HEK293 (cell line): Measurements from ENCODE around the gene RPS15A.

Experiments
- CTCF ChIA-PET: fragments of 350-600 bp; formaldehyde crosslinking; extraction: SDS; loops from one replicate; lab custom pipeline; 2021; ENCODE audit warnings: antibody characterized with exemption; lab: Yijun Ruan, JAX
- POLR2A ChIA-PET: fragments of 300-600 bp; formaldehyde crosslinking; extraction: SDS; loops from one replicate; lab custom pipeline; 2020; ENCODE audit warnings: antibody characterized with exemption, inconsistent platforms; lab: Yijun Ruan, JAX
- H3K27ac ChIP-seq: fragments of 200-500 bp; sonication (Bioruptor generic); 2 replicates; pipeline ENCODE4 v1.5.1; 2014; ENCODE audit warnings: low read depth, low read length, control low read depth, inconsistent platforms; ENCODE audit errors: extremely low read depth
- H3K36me3 ChIP-seq, 2 experiments: fragments of 200-500 bp in 1 of 2; sonication (Bioruptor generic) in 1 of 2; 1 replicate in 1 of 2; 2 replicates in 1 of 2; pipeline ENCODE4 v1.5.1; 2014 to 2017; ENCODE audit warnings: inconsistent platforms in 2 of 2, low read length in 2 of 2; ENCODE audit not compliant: control insufficient read depth in 2 of 2, insufficient read depth in 1 of 2
- H3K4me1 ChIP-seq: fragments of 200-500 bp; sonication (Bioruptor generic); 2 replicates; pipeline ENCODE4 v1.5.1; 2014; ENCODE audit warnings: mild to moderate bottlenecking, low read length, inconsistent platforms; ENCODE audit not compliant: control insufficient read depth, insufficient read depth
- H3K4me3 ChIP-seq: 2 replicates; pipeline ENCODE4 v1.5.1; 2011; ENCODE audit warnings: low read depth, mild to moderate bottlenecking, control low read depth, low read length, moderate library complexity
- H3K9me3 ChIP-seq: fragments of 200-500 bp; sonication (Bioruptor generic); 2 replicates; pipeline ENCODE4 v1.5.1; 2014; ENCODE audit warnings: low read depth, low read length, inconsistent platforms; ENCODE audit not compliant: control insufficient read depth, insufficient read depth
- GLI2 ChIP-seq: fragments of 450-650 bp; formaldehyde crosslinking; IDR thresholded peaks from 2 replicates; pipeline ENCODE4; 2017; ENCODE audit warnings: missing biosample characterization, missing genetic modification characterization, low read depth, borderline replicate concordance
- KLF16 ChIP-seq: fragments of 450-650 bp; formaldehyde crosslinking; IDR thresholded peaks from 2 replicates; pipeline ENCODE4 v1.5.1; 2017; ENCODE audit warnings: missing biosample characterization, missing genetic modification characterization
- OSR2 ChIP-seq: fragments of 450-650 bp; formaldehyde crosslinking; IDR thresholded peaks from 2 replicates; pipeline ENCODE4 v1.5.1; 2016; ENCODE audit warnings: missing biosample characterization, missing genetic modification characterization
- PRDM1 ChIP-seq: fragments of 450-650 bp; formaldehyde crosslinking; IDR thresholded peaks from 2 replicates; pipeline ENCODE4; 2016; ENCODE audit warnings: missing biosample characterization, missing genetic modification characterization
- WT1 ChIP-seq: fragments of 450-650 bp; formaldehyde crosslinking; IDR thresholded peaks from 2 replicates; pipeline ENCODE4 v1.5.1; 2016; ENCODE audit warnings: missing biosample characterization, missing genetic modification characterization
- ZBTB8A ChIP-seq: fragments of 450-650 bp; formaldehyde crosslinking; IDR thresholded peaks from 2 replicates; pipeline ENCODE4 v1.5.1; 2016; ENCODE audit warnings: missing biosample characterization, missing genetic modification characterization
- ZFHX2 ChIP-seq: fragments of 450-650 bp; formaldehyde crosslinking; conservative IDR thresholded peaks from 2 replicates; pipeline ENCODE4 v1.5.1; 2016; ENCODE audit warnings: missing biosample characterization, missing genetic modification characterization
- ZNF221 ChIP-seq: fragments of 450-650 bp; formaldehyde crosslinking; IDR thresholded peaks from 2 replicates; pipeline ENCODE4 v1.5.1; 2017; ENCODE audit warnings: missing biosample characterization, missing genetic modification characterization, borderline replicate concordance
- ZNF37A ChIP-seq: fragments of 450-650 bp; IDR thresholded peaks from 2 replicates; pipeline ENCODE4 v1.5.1; 2018; ENCODE audit warnings: missing biosample characterization, missing genetic modification characterization
- ZNF521 ChIP-seq: fragments of 450-650 bp; formaldehyde crosslinking; IDR thresholded peaks from 2 replicates; pipeline ENCODE4 v1.5.1; 2017; ENCODE audit warnings: missing biosample characterization, mild to moderate bottlenecking, missing genetic modification characterization
- ZNF549 ChIP-seq: fragments of 450-650 bp; IDR thresholded peaks from 2 replicates; pipeline ENCODE4 v1.5.1; 2018; ENCODE audit warnings: missing biosample characterization, missing genetic modification characterization, mild to moderate bottlenecking, inconsistent platforms, moderate library complexity
- ZNF561 ChIP-seq: fragments of 450-650 bp; IDR thresholded peaks from 2 replicates; pipeline ENCODE4 v1.5.1; 2018; ENCODE audit warnings: missing biosample characterization, missing genetic modification characterization, borderline replicate concordance
- ZNF654 ChIP-seq: fragments of 450-650 bp; formaldehyde crosslinking; IDR thresholded peaks from 2 replicates; pipeline ENCODE4 v1.5.1; 2016; ENCODE audit warnings: low read depth, missing biosample characterization, missing genetic modification characterization
- ZNF843 ChIP-seq: fragments of 450-650 bp; formaldehyde crosslinking; IDR thresholded peaks from 2 replicates; pipeline ENCODE4 v1.5.1; 2016; ENCODE audit warnings: missing biosample characterization, missing genetic modification characterization
- TF ChIP-seq, protein P1 (sequence below): fragments of 450-650 bp; formaldehyde crosslinking; IDR thresholded peaks from 2 replicates; pipeline ENCODE4 v1.5.1; 2016; ENCODE audit warnings: missing biosample characterization, missing genetic modification characterization
- TF ChIP-seq, protein P2 (sequence below): fragments of 450-650 bp; formaldehyde crosslinking; IDR thresholded peaks from 2 replicates; pipeline ENCODE4 v1.5.1; 2017; ENCODE audit warnings: missing biosample characterization, missing genetic modification characterization
- TF ChIP-seq, protein P3 (sequence below): fragments of 450-650 bp; formaldehyde crosslinking; IDR thresholded peaks from 2 replicates; pipeline ENCODE4 v1.5.1; 2016; ENCODE audit warnings: missing biosample characterization, missing genetic modification characterization
- TF ChIP-seq, protein P4 (sequence below): fragments of 450-650 bp; formaldehyde crosslinking; conservative IDR thresholded peaks from 2 replicates; pipeline ENCODE4 v1.5.1; 2016; ENCODE audit warnings: low read depth, missing biosample characterization, missing genetic modification characterization

RPS15A gene

DNA sequence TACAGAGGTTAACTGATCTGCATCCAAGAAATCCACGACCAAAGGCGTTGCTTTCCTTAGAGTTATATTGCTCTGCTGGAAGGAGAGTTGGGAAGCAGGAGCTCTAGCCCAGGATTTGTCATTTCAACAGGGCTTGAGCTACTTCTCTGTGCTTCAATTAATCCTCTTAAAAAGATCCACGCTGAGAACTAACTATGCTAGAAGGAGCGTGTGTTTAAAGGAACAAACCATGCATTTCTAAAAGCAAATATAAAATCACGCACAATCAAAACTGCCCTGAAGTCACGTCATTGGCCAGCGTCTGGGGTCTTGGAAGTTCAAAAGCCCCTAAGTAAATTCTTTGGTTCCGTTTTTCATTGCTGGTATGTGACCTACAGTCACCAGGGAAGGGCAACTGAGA lies 10.2 kb upstream of the RPS15A start (continued):
- TF ChIP-seq ZNF521 = no peak
- TF ChIP-seq ZNF561 (tag by site-specific recombination) = no peak

DNA sequence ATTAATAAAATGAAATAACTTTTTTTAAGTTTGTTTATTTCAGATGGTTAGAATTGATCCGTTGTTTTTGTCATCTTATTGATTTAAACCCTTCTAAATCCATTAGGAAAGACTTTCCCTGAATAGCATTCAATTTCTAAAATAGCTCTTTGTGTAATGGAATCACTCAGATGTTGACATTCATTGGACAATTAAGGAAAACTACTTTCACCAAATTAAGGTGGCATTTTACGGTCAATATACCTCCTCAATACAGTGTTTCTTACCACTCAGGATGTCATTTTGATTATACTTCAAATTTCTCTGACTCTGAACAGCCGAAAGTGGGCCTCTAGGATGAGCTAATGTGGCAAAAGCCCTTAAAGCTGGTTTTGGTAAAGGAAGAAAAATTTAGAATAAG lies 9.4 kb upstream of the RPS15A start:
- Histone ChIP-seq H3K27ac (no peak overlapping the region), H3K36me3 (peaks cover 33 to 46% of the 10 kb centered on the region in 2 experiments), H3K4me1 (peaks cover 7% of the 10 kb centered on the region; the same call in 1 of the 2 replicates), H3K4me3 (peak overlapping the region; percentile 98), H3K9me3 (no peaks in the 10 kb centered on the region)
- TF ChIP-seq, protein P1, sequence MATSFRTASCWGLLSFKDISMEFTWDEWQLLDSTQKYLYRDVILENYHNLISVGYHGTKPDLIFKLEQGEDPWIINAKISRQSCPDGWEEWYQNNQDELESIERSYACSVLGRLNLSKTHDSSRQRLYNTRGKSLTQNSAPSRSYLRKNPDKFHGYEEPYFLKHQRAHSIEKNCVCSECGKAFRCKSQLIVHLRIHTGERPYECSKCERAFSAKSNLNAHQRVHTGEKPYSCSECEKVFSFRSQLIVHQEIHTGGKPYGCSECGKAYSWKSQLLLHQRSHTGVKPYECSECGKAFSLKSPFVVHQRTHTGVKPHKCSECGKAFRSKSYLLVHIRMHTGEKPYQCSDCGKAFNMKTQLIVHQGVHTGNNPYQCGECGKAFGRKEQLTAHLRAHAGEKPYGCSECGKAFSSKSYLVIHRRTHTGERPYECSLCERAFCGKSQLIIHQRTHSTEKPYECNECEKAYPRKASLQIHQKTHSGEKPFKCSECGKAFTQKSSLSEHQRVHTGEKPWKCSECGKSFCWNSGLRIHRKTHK = no peak
- TF ChIP-seq, protein P2, sequence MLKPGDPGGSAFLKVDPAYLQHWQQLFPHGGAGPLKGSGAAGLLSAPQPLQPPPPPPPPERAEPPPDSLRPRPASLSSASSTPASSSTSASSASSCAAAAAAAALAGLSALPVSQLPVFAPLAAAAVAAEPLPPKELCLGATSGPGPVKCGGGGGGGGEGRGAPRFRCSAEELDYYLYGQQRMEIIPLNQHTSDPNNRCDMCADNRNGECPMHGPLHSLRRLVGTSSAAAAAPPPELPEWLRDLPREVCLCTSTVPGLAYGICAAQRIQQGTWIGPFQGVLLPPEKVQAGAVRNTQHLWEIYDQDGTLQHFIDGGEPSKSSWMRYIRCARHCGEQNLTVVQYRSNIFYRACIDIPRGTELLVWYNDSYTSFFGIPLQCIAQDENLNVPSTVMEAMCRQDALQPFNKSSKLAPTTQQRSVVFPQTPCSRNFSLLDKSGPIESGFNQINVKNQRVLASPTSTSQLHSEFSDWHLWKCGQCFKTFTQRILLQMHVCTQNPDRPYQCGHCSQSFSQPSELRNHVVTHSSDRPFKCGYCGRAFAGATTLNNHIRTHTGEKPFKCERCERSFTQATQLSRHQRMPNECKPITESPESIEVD = peak; percentile 95
- TF ChIP-seq ZNF654 (no peak), OSR2 (peak; percentile 72; the same call in 1 of the 2 replicates), WT1 (tag by site-specific recombination) (no peak), ZNF549 (tag by site-specific recombination) (no peak), ZFHX2 (tag by site-specific recombination) (no peak), PRDM1 (tag by site-specific recombination) (peak; percentile 90), ZBTB8A (tag by site-specific recombination) (no peak), ZNF843 (no peak), ZNF221 (tag by site-specific recombination) (no peak), KLF16 (no peak), ZNF37A (tag by site-specific recombination) (no peak)
- TF ChIP-seq, protein P3, sequence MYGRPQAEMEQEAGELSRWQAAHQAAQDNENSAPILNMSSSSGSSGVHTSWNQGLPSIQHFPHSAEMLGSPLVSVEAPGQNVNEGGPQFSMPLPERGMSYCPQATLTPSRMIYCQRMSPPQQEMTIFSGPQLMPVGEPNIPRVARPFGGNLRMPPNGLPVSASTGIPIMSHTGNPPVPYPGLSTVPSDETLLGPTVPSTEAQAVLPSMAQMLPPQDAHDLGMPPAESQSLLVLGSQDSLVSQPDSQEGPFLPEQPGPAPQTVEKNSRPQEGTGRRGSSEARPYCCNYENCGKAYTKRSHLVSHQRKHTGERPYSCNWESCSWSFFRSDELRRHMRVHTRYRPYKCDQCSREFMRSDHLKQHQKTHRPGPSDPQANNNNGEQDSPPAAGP (tag by site-specific recombination) = no peak
- TF ChIP-seq, protein P4, sequence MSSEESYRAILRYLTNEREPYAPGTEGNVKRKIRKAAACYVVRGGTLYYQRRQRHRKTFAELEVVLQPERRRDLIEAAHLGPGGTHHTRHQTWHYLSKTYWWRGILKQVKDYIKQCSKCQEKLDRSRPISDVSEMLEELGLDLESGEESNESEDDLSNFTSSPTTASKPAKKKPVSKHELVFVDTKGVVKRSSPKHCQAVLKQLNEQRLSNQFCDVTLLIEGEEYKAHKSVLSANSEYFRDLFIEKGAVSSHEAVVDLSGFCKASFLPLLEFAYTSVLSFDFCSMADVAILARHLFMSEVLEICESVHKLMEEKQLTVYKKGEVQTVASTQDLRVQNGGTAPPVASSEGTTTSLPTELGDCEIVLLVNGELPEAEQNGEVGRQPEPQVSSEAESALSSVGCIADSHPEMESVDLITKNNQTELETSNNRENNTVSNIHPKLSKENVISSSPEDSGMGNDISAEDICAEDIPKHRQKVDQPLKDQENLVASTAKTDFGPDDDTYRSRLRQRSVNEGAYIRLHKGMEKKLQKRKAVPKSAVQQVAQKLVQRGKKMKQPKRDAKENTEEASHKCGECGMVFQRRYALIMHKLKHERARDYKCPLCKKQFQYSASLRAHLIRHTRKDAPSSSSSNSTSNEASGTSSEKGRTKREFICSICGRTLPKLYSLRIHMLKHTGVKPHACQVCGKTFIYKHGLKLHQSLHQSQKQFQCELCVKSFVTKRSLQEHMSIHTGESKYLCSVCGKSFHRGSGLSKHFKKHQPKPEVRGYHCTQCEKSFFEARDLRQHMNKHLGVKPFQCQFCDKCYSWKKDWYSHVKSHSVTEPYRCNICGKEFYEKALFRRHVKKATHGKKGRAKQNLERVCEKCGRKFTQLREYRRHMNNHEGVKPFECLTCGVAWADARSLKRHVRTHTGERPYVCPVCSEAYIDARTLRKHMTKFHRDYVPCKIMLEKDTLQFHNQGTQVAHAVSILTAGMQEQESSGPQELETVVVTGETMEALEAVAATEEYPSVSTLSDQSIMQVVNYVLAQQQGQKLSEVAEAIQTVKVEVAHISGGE = no peak
- POLR2A ChIA-PET = interaction anchor here (8.2 kb wide), 1 partner anchor 11 kb away, joined by 329 read pairs; the partner anchor contains the start of gene RPS15A
- CTCF ChIA-PET = interaction anchor here (0.9 to 1.4 kb wide), 2 partner anchors 15 to 170 kb away, joined by 3 read pairs; no protein-coding TSS in a partner anchor

DNA sequence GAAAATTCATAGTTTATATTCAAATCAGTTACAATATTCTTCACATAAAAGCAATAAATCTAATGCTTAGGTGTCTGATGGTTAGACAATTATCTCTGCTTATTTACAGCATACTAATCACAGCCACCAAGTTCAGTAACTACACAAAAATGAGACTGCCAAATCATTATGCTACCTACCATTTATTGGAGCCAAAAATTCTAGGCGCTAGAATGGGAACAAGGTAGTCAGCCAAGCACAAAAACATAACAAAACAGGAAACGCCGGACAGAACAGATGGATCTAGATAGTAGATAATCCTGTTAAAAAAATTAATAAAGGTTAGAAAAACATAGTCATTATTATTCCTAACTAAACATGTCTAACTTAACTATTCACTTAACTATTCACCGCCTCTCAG lies 7.6 kb upstream of the RPS15A start:
- TF ChIP-seq GLI2 = no peak
- peaks cover 7% of the 10 kb centered on the region; the same call in 1 of the 2 replicates for H3K4me1 ChIP-seq
- H3K27ac ChIP-seq = no peak overlapping the region
- ChIA-PET CTCF (no interaction called here), POLR2A (interaction anchor here (8.2 kb wide), 1 partner anchor 10 kb away, joined by 329 read pairs; the partner anchor contains the start of gene RPS15A)
- no peaks in the 10 kb centered on the region for H3K9me3 ChIP-seq
- H3K4me3 ChIP-seq = no peak overlapping the region
- H3K36me3 ChIP-seq = peaks cover 42 to 63% of the 10 kb centered on the region in 2 experiments
